Keratinocyte (primary cell): ENCODE data around the gene RANBP9. TPM values are rescaled to one million over a fixed set of nuclear protein-coding genes. Genes with fewer than 3 reads are reported as not detected.

Experiments used
- DNase-seq: peaks from one replicate; pipeline ENCODE4 v3.0.0-alpha.2; 2011; ENCODE audit warnings: low read depth, missing footprints, low spot score
- FAIRE-seq: peaks from 2 replicates; lab custom pipeline; 2011; peaks lifted over from hg19 to GRCh38; lab: Jason Lieb, UNC
- H2AFZ ChIP-seq: 2 replicates; pipeline ENCODE4 v1.6.0; 2012; ENCODE audit warnings: low read length, control low read depth, inconsistent platforms; ENCODE audit not compliant: control insufficient read depth
- H3K27ac ChIP-seq: 2 replicates; pipeline ENCODE4 v1.5.1; 2011; ENCODE audit warnings: low read length; ENCODE audit not compliant: control insufficient read depth, insufficient read depth
- H3K27me3 ChIP-seq: 3 replicates; pipeline ENCODE4 v1.6.0; 2011; ENCODE audit warnings: low read length; ENCODE audit not compliant: control insufficient read depth, insufficient read depth; ENCODE audit errors: extremely low read depth
- H3K36me3 ChIP-seq, 2 experiments: 2 replicates in 1 of 2; 3 replicates in 1 of 2; pipeline ENCODE4 v1.5.1; 2011; ENCODE audit warnings: low read length in 2 of 2, mild to moderate bottlenecking in 1 of 2; ENCODE audit not compliant: control insufficient read depth in 2 of 2, insufficient read depth in 2 of 2; ENCODE audit errors: extremely low read depth in 1 of 2
- H3K4me1 ChIP-seq: 3 replicates; pipeline ENCODE4 v1.5.1; 2011; ENCODE audit warnings: low read length; ENCODE audit not compliant: control insufficient read depth, insufficient read depth; ENCODE audit errors: extremely low read depth
- H3K4me2 ChIP-seq: 3 replicates; pipeline ENCODE4 v1.6.0; 2011; ENCODE audit warnings: low read depth, low read length; ENCODE audit not compliant: control insufficient read depth, insufficient read depth; ENCODE audit errors: extremely low read depth
- H3K4me3 ChIP-seq, 3 experiments: fragments of 200-600 bp in 1 of 3; sonication (generic) in 1 of 3; 2 replicates in 2 of 3; 3 replicates in 1 of 3; pipeline ENCODE4 v1.5.1; 2011 to 2016; ENCODE audit warnings: low read length in 3 of 3, mild to moderate bottlenecking in 3 of 3, control low read depth in 2 of 3, inconsistent platforms in 1 of 3, low read depth in 1 of 3, mixed read lengths in 1 of 3, mixed run types in 1 of 3, moderate library complexity in 1 of 3; ENCODE audit not compliant: control insufficient read depth in 2 of 3, insufficient read depth in 2 of 3; ENCODE audit errors: extremely low read depth in 1 of 3
- H3K79me2 ChIP-seq: 2 replicates; pipeline ENCODE4 v1.6.0; 2012; ENCODE audit warnings: low read length; ENCODE audit not compliant: control insufficient read depth, insufficient read depth
- H3K9ac ChIP-seq: 3 replicates; pipeline ENCODE4 v1.6.0; 2011; ENCODE audit warnings: low read length; ENCODE audit not compliant: control insufficient read depth, insufficient read depth; ENCODE audit errors: extremely low read depth
- H3K9me1 ChIP-seq: 3 replicates; pipeline ENCODE4 v1.6.0; 2011; ENCODE audit warnings: low read length; ENCODE audit not compliant: control insufficient read depth, insufficient read depth; ENCODE audit errors: extremely low read depth
- H3K9me3 ChIP-seq: 2 replicates; pipeline ENCODE4 v1.5.1; 2012; ENCODE audit warnings: low read depth, low read length; ENCODE audit not compliant: control insufficient read depth
- H4K20me1 ChIP-seq: 3 replicates; pipeline ENCODE4 v1.6.0; 2011; ENCODE audit warnings: low read length; ENCODE audit not compliant: control insufficient read depth, insufficient read depth; ENCODE audit errors: extremely low read depth
- EZH2 ChIP-seq: IDR thresholded peaks from one replicate; pipeline ENCODE4 v1.6.1; 2012; ENCODE audit warnings: inconsistent platforms, mild to moderate bottlenecking, low read length, moderate library complexity
- dilution Hi-C: fragments of 300-500 bp; cut with MboI; formaldehyde crosslinking; loops from one replicate; pipeline ENCODE4 v1.7.0; 2020; ENCODE audit warnings: low sequenced_read_pairs; ENCODE audit not compliant: extremely low pct_ligation_motif_present
- polyA plus RNA-seq, 5 experiments: library from polyadenylated mRNA; depleted of rRNA in 3 of 5; stranded (reverse) in 3 of 5; stranded (forward) in 1 of 5; unstranded in 1 of 5; fragments of >200 nt; gene quantifications; 1 replicate in 1 of 5; 2 replicates in 3 of 5; 3 replicates in 1 of 5; pipeline versions ENCODE4 v1.2.1 to v1.2.3, GENCODE V29; 2011 to 2012; ENCODE audit warnings: missing spikeins in 2 of 5, low read depth in 1 of 5, low replicate concordance in 1 of 5
- TF ChIP-seq, protein P1 (sequence below), 3 experiments: IDR thresholded peaks in 1 of 3; conservative IDR thresholded peaks in 1 of 3; optimal IDR thresholded peaks in 1 of 3; 2 replicates in 2 of 3; 3 replicates in 1 of 3; pipeline versions ENCODE3 to v1.5.1; 2011; ENCODE audit warnings: low read length in 3 of 3, mild to moderate bottlenecking in 3 of 3, moderate library complexity in 2 of 3, control low read depth in 1 of 3, inconsistent platforms in 1 of 3; ENCODE audit not compliant: insufficient read depth in 2 of 3; ENCODE audit errors: extremely low read depth in 1 of 3

Gene RANBP9
- polyA plus RNA-seq, 1 donor (not counting 4 experiments of a cell fraction or from before 2014, with no cell fraction given), result 36.7 TPM

DNA sequence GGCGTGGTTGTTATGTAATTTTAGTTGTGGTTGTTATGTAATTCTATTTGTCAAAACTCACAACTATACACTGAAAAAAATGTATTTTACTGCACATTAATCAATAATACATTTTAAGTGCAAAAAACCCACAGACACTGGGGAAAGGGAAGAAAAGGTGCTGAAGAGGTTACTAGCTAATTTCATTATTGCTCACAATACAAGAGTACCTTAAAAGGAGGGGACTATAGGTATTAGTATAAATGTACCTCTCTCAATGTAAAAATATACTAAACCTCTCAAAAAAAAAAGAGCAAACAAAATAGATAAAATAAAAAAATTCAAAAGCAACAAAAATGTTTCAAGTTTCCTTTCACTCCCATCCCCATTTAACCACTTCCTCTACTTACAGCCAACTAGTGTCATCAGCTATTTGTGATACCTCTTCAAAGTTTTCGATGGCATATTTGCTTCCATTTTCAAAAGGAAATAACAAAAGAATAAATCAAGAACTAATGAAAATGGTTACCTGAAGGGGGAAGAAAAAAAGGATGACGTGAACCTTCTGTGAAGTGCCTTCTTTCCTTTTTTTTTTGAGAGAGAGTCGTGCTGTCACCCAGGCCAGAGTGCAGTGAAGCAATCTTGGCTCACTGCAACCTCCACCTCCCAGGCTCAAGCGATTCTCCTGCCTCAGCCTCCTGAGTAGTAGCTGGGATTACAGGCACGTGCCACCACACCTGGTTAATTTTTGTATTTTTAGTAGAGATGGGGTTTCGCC lies 30.2 kb downstream of the RANBP9 start:
- Histone ChIP-seq H4K20me1 (no peaks in the 10 kb centered on the region), H3K4me3 (no peak overlapping the region), H3K9me3 (no peaks in the 10 kb centered on the region), H2AFZ (no peak overlapping the region), H3K4me2 (no peak overlapping the region), H3K9ac (no peak overlapping the region), H3K27ac (no peak overlapping the region), H3K4me1 (no peaks in the 10 kb centered on the region), H3K79me2 (peaks cover 82% of the 10 kb centered on the region), H3K36me3 (no peaks in the 10 kb centered on the region), H3K27me3 (no peaks in the 10 kb centered on the region), H3K9me1 (no peaks in the 10 kb centered on the region)
- dilution Hi-C loops, result no loop called here
- DNase-seq, result no peak
- FAIRE-seq, result no peak
- no peak for TF ChIP-seq EZH2
- TF ChIP-seq, protein P1, sequence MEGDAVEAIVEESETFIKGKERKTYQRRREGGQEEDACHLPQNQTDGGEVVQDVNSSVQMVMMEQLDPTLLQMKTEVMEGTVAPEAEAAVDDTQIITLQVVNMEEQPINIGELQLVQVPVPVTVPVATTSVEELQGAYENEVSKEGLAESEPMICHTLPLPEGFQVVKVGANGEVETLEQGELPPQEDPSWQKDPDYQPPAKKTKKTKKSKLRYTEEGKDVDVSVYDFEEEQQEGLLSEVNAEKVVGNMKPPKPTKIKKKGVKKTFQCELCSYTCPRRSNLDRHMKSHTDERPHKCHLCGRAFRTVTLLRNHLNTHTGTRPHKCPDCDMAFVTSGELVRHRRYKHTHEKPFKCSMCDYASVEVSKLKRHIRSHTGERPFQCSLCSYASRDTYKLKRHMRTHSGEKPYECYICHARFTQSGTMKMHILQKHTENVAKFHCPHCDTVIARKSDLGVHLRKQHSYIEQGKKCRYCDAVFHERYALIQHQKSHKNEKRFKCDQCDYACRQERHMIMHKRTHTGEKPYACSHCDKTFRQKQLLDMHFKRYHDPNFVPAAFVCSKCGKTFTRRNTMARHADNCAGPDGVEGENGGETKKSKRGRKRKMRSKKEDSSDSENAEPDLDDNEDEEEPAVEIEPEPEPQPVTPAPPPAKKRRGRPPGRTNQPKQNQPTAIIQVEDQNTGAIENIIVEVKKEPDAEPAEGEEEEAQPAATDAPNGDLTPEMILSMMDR (optimal IDR thresholded peaks at IDR 0.05 in 1 of 3, IDR thresholded peaks at IDR 0.05 in 1 of 3, conservative IDR thresholded peaks at IDR 0.05 in 1 of 3; ENCODE audit: extremely low read depth in 1 of 3, insufficient read depth in 2 of 3, low read length in 3 of 3), result no peak

DNA sequence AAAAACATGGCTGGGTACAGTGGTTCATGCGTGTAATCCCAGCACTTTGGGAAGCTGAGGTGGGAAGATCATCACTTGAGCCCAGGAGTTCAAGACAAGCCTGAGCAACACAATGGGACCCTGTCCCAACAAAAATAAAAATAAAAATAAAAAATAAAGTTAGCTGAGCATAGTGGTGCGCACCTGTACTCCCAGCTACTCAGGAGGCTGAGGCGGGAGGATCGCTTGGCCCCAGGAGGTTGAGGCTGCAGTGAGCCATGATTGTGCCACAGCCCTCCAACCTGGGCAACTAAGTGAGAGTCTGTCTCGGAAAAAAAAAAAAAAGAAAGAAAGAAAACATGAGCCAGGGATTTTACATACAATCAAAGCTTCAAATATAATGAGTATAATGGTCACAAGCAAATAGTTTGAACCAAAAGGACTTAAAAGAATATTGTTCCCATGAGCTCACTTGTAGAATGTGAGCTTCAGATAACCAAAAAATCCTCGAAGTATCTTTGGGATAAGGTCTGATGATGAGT lies 31.1 kb downstream of the RANBP9 start:
- no peaks in the 10 kb centered on the region for H3K36me3 ChIP-seq
- no peaks in the 10 kb centered on the region for H4K20me1 ChIP-seq
- dilution Hi-C loops, result no loop called here
- DNase-seq, result no peak
- H3K4me2 ChIP-seq, result no peak overlapping the region
- no peaks in the 10 kb centered on the region for H3K9me3 ChIP-seq
- no peak overlapping the region for H3K27ac ChIP-seq
- no peaks in the 10 kb centered on the region for H3K27me3 ChIP-seq
- H3K4me3 ChIP-seq, result no peak overlapping the region
- H3K4me1 ChIP-seq, result no peaks in the 10 kb centered on the region
- H3K9ac ChIP-seq, result no peak overlapping the region
- H3K79me2 ChIP-seq, result peaks cover 85% of the 10 kb centered on the region
- no peak for FAIRE-seq
- no peak overlapping the region for H2AFZ ChIP-seq
- no peaks in the 10 kb centered on the region for H3K9me1 ChIP-seq
- TF ChIP-seq, protein P1 (optimal IDR thresholded peaks at IDR 0.05 in 1 of 3, IDR thresholded peaks at IDR 0.05 in 1 of 3, conservative IDR thresholded peaks at IDR 0.05 in 1 of 3; ENCODE audit: extremely low read depth in 1 of 3, insufficient read depth in 2 of 3, low read length in 3 of 3), result no peak
- TF ChIP-seq EZH2, result no peak
